DMS 273 (cell line): ENCODE data around the gene DPP10.
"Not testable (repeated sequence)": the region's sequence is repeated elsewhere in the genome, so short reads cannot be mapped to it uniquely, and the experiment has no call there.

ENCODE experiments used
- DNase-seq: peaks from one replicate; lab custom pipeline; 2025; ENCODE audit not compliant: unreplicated experiment; lab: John Stamatoyannopoulos, UW

Gene DPP10

GRCh38 chr2:115389898-115390565 is 947.6 kb downstream of the DPP10 start:
- no peak for DNase-seq

DNA sequence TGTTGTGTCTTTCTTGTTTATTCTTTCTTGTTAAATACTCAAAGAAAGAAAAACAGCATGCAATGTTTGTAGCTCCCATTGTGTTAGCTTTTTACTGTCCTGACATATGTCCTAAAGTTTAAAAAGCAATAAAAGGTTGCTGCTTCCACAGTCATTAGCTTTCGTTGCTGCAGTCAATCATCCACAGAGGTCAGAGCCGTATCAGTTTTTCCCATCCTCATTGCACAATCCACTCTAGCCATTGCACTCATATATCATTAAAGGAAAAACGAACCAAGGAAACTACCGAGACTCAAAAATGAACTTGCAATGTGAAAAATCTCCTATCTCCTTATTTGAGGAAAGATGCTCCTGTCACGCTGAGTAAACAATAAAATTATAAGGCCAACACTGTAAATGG is 954.1 kb downstream of the DPP10 start:
- no peak for DNase-seq

GRCh38 chr2:115400940-115401339 is 958.5 kb downstream of the DPP10 start:
- DNase-seq: no peak

- DNase-seq: no peak
These were observed 970.1 kb downstream of the DPP10 start for GRCh38 chr2:115412501-115412900.

GRCh38 chr2:115413791-115414190 is 971.4 kb downstream of the DPP10 start:
- no peak for DNase-seq

- no peak for DNase-seq
These were observed 972.0 kb downstream of the DPP10 start for GRCh38 chr2:115414466-115414865.

GRCh38 chr2:115422004-115422634 is 979.7 kb downstream of the DPP10 start:
- DNase-seq: no peak

GRCh38 chr2:115427436-115427835 is 985.0 kb downstream of the DPP10 start:
- no peak for DNase-seq

GRCh38 chr2:115440746-115441145 is 998.3 kb downstream of the DPP10 start:
- DNase-seq: not testable (repeated sequence)

- DNase-seq: no peak
These were observed 1001.2 kb downstream of the DPP10 start for GRCh38 chr2:115443539-115444185.

DNA sequence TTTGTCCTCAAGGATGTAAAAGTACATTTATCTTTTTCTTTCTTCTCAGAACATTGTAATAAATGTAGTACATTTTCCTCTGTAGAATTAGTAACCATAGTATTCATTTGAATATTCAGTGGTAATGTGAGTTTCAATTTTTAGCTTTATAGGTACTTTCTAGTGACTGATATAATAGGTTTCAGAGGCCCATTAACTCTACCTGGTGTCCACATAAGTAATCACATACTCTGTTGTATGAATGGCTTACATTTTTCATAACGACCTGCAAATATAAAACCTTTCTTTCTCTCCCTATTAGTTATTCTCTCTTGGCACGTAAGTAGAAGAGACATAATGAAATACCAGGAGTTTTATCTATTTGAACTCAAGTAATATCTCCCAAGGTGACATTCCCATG is 1017.6 kb downstream of the DPP10 start:
- no peak for DNase-seq

GRCh38 chr2:115480741-115481140 is 1038.3 kb downstream of the DPP10 start:
- peak; percentile 65 for DNase-seq

GRCh38 chr2:115481842-115482241 is 1039.4 kb downstream of the DPP10 start:
- DNase-seq: no peak

GRCh38 chr2:115483666-115484065 is 1041.2 kb downstream of the DPP10 start:
- DNase-seq: no peak

DNA sequence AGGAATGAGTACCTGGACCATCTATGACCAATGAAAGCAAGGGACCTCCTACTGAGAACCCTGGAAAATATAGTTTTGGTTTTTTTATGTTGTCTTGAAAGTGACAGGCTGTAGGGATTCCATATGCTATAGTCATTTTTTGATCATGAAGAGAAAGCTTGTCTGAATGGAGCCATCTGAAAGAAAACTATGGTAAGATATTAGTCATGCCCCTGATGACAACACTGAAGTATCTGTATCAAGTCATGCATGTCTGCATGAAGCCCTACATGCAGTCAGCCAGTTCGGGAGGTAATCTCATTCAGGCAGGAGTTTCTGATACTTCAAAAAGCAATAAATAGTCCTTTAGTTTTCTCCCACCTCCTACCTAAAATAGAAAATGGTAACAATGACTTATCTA is 1042.0 kb downstream of the DPP10 start:
- no peak for DNase-seq

DNA sequence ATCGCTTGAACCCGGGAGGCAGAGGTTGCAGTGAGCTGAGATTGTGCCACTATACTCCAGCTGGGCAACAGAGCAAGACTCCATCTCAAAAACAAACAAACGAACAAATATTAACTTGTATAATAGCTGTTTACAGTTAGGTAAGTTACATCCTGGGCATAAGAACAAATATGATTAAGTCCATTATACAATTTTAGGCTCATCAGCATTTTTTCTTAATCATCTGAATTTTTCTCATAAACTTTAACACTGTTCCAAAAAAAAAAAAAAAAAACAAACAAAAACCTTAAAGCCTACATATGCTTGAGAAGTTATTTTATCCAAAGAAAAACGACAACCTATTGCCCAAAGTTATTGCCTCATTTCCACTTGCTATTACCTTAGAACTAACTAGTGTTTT is 1042.5 kb downstream of the DPP10 start:
- DNase-seq: no peak

GRCh38 chr2:115491186-115491793 is 1048.8 kb downstream of the DPP10 start:
- no peak for DNase-seq

DNA sequence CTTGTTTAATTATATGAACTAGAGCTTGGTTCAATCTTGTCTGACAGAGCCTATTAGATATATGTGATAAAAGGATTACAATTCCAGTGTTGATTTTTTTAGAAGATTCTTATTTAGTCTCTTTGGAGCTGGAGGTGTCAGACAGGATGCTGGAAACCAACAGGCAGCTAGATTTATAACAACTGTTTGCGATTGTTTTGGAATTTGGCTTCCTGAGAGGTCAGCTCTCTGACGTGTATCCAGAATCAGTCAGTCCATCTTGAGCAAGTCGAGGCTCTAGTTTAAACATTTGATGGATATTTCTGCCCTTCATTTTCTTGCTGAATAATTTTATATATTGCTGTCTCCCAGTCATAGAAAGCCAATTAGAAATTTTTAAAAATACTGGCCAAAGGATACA is 1062.9 kb downstream of the DPP10 start:
- DNase-seq: no peak

- no peak for DNase-seq
These were observed 1078.3 kb downstream of the DPP10 start for GRCh38 chr2:115520727-115521126.

DNA sequence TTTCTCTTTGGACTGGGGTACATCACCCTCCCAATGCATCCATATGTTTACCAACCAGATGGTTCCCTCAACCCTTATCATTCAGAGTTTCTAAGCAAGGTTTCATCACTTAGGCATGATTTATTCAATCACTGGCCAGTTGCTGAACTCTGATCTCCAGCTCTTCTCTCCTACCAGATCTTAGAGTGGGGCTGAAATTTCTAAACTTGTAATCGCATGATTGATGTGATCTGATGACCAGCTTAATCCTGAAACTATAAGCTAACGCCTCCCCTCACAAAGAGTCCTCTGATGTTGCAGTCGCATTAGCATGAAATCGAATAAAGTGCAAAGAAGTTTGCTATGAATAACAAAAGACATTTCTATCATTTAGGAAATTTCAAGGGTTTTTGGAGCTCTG is 1082.0 kb downstream of the DPP10 start:
- no peak for DNase-seq

DNA sequence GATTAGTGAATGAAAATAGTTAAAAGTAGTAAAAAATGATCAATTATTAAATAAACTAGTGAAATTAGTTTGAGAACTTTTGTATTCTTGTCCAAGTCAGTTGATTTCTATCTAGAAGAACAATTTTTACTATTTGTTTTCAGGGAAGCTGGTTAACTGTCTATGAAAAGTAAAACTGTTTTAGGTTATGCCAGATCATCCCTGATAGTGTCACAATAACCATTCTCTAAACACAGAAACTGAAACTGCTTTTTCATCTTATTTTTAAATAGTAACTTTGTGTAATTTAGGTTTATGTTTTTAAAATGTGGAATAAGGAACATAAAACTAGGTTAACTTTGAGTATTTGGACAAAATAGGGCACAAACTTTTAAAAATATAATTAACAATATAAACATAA is 1087.2 kb downstream of the DPP10 start:
- DNase-seq: no peak

GRCh38 chr2:115533081-115533480 is 1090.6 kb downstream of the DPP10 start:
- DNase-seq: no peak
